ENCODE results near the gene TP53BP1. TPM values are rescaled to one million over a fixed set of nuclear protein-coding genes. Genes with fewer than 3 reads are reported as not detected.

The TP53BP1 gene
- total RNA-seq, 1 donor from 2014 or later: 16.5 TPM

DNA sequence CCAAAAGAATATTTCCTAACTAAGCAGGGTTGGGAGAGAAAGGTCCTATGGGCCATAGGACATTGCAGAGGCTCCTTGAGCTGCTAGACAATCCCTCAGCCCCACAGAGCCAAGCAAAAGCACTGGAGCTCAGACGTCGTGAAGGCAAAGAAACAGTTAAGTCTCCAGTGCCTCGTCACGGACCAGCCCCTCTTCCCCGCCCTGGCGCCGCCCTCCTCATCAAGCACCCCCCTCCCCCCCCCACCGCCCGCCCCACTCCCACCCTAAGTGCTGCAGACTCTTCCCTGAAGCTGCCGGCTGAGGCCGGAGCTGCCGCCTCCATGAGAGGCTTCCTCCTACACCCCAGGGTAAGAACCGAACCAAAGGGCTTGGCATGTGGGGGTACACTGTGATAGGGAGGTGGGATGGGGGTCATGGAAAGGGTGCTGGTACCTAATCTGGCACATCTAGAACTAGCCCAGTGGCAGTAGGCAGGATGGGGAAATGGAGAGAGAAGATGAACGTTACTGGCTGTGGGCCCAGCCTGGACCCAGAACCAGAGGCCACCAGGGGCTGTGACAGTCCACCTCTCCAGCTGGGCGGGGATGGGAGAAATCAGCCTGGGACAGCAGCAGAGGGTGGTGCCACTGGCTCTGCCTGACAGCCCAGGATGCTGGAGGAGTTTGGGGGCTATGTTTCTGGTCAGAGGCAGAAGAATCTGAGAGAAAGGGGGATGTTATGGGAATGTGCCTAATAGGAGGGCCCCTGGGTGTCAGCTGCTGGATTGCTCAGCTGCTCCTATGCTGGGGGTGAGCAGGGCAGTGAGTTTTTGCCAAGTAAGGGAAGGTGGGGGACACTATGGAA is 24.6 kb upstream of the TP53BP1 start, which contains the start of gene MAP1A:
Gene MAP1A, plus strand, starts transcription at position 255 of the 843 bp plus-strand sequence. CDS start 3,866 bp downstream, outside the sequence.
- peak; percentile 20 for ATAC-seq

DNA sequence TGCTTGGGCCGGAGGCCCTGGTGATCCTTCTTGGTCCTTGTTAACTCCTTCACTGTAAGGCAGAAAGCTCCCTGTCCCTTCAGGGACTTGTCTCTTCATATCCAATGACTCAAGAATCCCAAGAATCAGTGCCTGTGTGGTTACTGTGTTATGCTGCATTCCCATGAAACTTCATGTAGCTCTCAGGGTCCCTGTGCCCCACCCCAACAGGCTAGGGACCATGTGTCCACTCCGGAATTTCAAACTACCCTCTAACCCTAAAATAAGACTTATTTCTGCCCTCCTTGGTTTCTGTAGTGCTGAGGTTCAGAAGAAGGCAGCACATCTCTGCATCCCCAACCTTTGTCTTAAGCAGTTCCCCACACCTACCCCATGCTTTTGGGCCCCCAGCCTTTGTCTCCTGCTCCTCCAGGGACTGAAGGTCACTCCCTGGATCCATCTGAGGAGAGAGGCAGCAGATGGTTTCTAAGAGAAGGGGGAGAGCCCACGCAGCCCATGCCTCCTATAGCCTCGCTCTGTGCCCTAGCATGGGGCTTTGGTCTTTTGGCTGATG is 23.9 kb upstream of the TP53BP1 start:
- ATAC-seq: no peak

DNA sequence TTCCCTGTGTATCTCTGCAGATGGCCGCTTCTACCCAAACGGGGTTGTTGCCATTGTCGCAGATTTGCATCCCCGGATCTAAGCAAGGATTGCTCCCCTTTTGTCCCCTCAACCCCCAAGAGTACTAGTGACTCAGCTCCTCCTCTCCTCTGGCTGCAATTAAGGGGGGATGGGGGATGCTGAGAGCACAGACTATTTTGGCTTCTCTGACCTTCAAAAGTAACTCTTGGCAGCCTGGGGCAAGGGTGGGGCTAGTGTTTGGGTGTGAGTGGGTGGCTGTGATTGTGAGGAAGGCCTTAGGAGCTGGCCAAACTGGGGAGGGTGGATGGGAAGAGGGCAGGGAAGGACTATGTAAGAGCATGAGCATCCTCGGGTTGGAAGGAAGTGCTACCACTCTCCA is 23.2 kb upstream of the TP53BP1 start:
- no peak for ATAC-seq

DNA sequence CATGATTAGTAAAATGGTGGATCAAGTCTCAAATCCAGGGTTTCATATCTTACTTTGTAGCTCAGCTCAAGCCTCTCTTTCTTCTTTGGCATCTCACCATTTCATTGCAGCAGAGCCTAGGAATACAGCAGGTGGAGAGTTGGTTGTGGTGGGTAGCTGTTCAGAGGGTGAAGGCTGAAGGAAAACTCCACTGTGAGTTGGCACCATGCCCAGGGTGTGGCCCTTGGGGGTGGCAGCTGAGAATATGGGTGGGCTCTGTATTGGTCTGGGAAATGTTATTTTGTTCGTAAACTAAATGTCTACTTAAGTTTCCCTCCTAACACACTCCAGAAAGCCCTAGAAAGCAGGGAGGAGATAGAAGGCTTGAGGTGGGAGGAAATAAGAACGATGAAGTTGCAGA is 22.8 kb upstream of the TP53BP1 start:
- ATAC-seq: no peak

DNA sequence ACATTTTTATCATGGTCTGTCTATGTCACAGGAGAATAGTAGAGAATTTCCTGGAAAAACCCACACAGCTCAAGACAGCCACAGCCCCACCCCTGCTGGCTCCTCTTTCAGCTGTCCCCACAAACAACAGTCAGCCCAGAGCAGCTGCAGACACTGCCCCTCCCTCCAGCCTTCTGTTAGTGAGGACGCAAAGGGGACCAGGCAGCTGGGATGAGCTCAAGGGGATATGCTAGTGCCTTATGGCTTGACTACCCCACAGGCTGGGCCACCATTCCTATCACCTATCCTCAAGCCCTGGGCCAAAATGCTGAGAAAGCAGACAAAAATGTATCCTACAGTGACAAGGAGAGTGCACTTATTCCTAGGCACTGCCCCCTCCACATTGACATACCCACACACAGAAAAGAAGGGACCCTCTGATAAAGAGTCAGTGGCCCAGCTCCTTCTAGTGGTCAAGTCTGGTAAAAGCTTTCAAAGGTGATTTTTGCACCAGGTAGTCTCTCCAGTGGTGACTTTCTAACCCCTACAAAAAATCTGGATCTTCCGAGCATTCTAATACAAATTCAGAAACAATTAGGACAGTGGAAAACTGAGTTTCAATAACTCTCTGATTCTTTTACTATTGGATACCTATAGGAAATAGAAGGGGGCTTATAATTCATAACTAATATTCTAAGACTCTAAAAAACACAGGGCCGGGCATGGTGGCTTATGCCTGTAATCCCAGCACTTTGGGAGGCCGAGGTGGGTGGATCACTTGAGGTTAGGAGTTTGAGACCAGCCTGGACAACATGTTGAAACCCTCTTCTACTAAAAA is 21.5 kb upstream of the TP53BP1 start:
- ATAC-seq: no peak

DNA sequence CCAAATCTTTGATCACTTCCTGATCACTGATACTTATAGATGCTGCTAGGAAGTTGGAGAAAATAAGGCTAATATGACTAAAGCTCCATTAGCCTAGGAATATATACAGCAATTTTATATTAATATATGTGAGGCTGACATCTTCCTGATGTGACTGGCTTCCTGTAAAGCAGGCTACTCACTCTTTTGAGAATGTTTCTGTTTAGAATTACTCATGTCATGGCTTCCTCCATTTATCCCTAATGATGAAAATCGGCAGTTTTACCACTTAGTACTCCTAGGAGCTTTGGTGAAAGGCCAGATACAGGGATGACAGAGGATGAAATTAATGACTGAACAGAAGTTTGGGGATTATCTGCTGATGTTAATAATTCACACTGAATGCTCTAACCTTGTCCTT is 20.6 kb upstream of the TP53BP1 start:
- no peak for ATAC-seq

DNA sequence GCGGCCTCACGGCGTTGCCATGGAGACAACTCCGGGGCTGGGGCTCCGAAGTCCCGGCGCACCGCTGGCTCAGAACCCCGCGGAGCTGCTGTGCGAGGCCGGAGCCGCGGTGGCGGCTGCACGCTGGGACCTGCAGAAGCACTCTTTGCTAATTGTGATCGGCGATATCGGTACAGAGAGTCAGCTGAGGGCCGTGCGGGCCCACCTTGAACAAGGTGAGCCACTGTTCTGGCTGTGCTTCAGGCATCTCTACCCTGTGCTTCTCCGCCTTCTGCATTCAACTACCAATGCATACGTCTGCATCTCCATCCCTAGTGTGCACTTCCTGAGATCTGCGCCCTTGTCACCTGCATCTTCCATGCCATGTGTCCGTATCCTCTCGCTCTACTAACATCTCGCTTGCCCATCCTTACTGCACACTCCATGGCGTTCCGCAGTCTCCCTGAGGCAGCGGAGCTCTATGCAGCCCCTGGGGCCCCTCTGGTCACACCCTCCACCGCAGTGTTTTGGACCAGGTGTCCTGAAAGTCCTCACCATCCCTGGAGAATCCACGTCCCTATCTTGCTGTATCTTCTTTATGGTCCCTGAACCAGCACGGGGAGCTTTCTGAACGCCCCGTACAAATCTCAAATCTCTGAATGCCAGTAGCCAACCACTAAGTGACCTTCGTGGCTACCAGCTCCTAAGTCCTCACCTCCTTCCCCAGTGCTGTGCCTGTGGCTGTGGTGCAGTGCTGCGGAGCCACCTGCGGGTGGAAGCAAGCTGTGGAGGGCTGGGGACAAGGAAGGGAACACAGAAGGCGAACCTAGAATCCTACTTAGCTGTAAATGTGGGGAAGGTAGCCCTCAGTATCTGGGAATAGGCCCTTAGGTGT is 18.3 kb upstream of the TP53BP1 start:
- no peak for ATAC-seq

DNA sequence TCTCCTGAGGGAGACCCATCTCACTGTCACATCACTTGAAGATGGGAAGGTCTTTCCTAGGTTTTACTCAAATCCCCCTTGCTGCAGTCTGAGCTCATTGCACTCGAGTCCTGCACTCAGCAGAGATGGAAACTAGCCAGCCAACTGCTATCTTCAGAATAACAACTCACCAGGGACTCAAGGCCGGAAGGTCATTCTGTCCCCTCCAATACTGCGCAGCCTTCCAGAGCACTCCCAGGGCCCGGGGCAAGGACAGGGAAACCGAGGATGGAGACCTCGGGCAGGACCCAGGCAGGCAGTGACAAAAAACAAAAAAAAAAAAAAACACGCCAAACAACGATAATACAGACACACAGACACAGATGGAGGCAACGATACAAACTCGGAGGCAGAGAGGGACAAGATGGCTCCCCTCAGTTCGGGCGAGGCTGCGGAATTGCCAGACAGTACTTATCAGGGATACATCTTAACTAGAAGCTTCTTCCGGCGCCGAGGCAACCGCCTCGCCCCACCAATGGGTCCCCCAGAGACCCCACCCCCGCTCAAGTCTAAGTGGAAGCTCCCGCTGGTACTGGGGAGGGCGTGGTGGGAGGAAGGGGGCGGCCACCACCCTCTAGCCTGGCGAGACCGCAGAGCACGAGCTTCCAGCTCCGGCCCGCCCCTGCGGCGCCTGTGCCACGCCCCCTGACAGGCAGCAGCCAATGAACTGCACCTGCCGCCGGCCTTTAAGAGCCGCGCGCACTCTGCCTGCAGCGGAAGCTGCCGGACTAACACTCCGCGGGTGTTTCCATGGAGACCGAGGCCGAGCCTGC is 17.4 kb upstream of the TP53BP1 start:
- ATAC-seq: peak; percentile 99

DNA sequence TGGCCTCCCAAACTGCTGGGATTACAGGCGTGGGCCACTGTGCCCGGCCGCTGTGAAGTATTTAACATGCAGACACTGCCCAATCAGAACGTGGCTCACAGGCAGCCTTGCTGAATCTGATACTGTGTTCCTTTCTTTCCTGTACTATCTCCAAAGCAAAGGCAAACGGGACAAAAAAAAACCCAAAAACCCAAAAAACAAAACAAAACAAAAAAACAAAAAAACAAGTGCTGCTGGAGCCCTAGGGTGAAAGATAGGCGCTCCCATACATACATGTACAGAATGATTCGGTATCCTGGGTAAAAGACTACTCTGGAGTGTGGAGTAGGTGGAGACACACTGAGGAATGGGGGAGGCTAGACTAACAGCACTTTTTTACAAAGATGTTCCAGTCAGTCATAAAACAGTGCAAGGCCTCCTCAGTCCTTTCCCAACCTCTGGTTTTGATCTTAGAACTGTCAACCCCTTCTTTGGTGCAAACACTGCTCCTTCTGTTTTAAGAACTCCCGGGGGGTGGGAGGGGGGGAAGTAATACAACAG is 16.8 kb upstream of the TP53BP1 start:
- ATAC-seq: no peak

DNA sequence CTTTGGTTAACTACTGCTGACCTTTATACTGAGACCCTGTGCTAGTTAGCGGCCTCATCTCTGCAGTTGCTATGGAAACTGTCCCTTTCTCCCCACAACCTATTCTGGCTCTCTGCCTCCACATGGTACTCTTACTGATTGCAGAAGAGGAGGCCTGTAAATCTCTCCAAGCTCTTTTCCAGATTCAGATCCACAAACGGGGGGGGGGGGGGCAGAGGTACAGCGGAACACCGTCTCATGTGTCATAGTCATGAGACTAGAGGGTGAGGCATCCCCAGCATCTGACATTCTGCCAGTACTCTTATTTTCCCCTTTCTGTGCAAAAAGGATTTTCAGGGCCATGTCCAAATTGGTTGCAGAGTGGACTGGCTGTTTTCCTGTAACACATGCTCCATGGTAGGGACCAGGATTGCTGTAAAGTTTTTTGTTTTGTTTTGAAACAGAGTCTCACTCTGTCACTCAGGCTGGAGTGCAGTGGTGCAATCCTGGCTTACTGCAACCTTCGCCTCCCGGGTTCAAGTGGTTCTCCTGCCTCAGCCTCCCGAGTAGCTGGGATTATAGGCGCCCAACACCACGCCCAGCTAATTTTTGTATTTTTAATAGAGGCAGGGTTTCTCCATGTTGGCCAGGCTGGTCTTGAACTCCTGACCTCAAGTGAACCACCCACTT is 16.2 kb upstream of the TP53BP1 start:
- no peak for ATAC-seq

DNA sequence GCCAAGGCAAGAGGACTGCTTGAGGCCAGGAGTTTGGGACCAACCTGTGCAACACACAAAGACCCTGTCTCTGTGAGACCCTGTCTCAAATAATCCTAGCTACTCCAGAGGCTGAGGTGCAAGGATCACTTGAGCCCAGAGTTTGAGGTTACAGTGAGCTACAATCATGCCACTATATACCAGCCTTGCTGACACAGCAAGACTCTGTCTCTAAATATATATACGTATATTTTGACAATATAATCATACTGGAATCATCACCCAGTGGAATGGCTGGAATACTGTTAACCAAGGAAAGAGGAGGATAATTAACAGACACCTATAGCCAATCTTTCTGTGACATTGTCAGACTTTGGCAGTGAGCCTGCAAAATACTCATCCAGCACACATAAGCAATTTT is 15.5 kb upstream of the TP53BP1 start:
- ATAC-seq: no peak

DNA sequence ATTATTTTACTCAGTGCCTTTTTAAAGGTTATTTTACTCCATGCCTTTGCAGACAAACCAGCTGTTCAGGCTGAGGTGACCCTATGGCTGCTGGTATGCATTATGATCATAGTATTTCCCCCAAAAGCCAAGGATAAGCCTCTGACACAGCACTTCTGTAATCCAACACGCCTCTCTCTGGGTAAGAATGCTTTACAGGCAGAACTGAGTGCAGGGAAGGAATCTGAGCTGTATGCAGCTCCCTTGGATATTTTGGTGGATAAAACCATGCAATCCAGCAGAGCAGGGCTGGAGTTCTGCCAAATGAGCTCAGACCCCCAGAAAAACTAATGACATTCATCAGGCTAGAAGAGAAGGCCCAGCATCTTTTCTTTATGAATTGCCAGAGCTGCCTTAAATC is 12.8 kb upstream of the TP53BP1 start:
- no peak for ATAC-seq

DNA sequence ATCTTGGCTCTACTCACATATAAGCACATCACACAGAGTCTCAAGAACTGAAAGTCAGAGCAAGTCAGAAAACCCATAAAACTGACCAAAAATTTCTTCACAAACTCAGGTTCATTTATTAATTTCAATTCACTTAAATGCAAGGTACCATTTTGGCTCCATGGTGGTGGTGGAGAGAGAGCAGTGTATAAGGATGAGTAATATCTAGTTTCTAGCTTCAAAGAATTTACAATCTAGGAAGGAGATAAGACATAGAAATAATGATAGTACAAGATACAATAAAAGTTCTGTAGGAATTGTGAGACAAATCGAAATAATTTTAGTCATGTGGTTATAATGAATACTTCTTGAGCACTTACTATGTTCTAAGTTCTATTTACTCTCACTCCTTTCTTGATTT is 6.7 kb upstream of the TP53BP1 start:
- ATAC-seq: no peak

DNA sequence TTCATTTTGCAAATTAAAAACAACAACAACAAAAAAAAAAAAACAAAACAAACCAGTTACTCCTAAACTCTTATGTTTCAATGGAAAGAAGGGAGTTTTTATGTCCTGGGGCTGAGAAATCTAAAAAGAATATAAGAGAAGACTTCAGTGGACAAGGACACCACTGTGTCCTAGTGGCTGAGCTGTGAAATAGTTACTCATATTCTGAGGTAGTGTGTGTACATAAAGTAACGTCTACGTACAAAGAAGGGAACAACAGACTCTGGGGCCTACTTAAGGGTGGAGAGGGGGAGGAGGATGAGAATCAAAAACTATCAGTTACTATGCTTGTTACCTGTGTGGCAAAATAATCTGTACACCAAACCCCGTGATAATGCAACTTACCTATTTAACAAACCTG is 6.0 kb upstream of the TP53BP1 start:
- ATAC-seq: no peak

DNA sequence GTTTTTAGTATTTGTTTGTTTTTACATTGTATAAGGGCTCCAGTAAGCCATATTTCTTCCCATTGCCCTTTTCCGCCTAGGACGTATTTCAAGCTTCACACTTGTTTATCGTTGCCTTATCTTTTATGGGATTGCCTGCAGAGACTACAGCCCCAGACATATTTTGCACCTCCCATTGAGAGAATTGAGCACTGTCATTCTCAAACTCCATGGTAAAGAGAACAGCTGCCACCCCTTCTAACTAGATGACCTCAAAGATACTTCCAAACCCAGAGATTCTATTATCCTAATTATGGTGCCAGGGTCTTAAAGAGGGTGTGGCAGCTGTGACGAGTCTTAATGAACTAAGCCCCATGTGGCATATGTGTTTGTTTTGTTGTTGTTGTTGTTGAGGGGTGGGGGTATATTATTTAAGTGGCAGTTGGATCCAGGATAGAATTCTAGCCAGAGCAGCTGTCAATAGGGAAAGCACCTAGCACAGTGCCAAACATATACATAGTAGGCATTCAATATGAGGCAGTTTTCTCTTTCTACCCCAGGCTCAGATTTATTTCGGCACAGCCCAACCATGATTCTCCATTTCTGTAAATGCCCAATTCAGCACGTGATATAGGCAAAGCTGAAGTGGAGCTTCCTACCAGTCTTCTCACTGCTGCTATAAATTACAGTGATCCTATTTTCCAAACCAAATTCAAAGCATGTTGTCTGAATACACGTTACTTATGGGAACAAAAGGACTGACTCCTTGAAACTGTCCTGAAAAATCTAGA is 932 bp upstream of the TP53BP1 start:
- ATAC-seq: no peak

DNA sequence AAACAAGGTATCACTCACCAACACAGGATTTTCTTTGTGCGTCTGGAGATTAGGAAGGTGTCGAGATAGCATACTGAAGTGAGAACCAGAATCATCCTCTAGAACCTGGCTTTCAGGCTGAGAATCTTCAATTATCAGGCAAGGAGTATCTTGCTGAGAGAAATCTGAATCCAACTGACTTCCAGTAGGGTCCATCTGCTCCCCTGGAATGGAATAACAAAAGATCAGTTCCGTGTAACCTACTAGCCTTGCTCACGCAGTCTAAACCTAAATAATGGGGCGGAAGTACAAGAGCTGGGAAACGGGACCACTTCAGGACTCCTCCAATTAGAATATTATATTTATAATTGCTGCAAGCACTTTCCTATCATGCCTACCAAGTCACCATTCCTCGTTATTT is 690 bp downstream of the TP53BP1 start:
- ATAC-seq: no peak

DNA sequence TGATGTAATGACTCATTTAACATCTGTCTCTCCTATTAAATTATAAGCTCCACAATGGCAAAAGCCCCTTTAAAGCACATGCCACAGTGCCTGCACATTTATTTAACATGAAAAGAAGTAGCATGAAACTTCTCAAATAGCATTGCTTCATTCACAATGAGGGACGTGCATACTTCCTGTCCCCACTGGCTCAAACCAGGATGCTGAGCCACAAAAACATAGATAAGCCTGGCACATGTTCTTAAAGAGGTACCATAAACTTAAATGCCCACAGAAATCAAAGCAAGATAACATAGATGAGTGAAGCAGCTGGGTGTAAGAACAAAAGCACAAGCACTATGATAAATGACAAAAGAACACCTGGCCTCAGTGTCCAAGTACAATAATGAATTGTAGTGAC is 3.8 kb downstream of the TP53BP1 start:
- no peak for ATAC-seq

DNA sequence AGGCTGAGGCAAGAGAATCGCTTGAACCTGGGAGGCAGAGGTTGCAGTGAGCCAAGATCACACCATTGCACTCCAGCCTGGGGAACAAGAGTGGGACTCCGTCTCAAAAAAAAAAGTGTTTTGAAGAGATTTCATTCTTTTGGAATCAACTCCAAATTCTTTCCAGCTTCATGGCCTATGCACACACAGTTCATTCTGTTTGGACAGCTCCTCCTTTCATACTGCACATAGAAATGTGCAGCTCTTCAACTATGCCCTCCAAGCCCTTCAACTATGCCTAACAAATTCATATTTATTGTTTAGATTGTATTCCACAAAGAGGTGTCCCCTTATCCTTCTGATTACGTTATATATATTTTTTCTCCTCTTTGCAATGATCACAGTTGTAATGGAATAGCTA is 4.2 kb downstream of the TP53BP1 start:
- no peak for ATAC-seq

DNA sequence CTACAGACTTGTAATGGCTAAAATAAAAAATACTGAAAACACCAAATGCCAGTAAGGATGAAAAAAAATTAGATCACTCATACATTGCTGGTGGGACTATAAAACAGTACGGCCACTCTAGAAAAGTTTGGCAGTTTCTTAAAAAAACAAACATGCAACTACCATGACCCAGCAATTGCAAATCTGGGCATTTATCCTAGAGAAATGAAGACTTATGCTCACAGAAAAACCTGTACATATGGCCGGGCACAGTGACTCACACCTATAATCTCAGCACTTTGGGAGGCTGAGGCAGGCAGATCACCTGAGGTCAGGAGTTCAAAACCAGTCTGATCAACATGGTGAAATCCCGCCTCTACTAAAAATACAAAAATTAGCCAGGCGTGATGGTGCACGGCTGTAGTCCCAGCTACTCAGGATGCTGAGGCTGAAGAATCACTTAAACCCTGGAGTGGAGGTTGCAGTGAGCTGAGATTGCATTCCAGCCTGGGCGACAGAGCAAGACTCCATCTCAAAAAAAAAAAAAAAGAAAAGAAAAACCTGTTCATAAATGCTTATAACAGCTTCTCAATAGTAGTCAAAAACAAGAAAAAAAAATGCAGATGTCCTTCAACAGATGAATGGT is 5.6 kb downstream of the TP53BP1 start:
- no peak for ATAC-seq

Measured in esophagus mucosa (tissue), 1 donor.